ENCODE data around the gene DBN1. TPM values are rescaled to one million over a fixed set of nuclear protein-coding genes. Genes with fewer than 3 reads are reported as not detected.

The DBN1 gene
- total and polyA plus RNA-seq, 9 of the 15 experiments (the other 6 are each of a cell fraction or from before 2014, with no cell fraction given): 0.25 to 87.2 (median 27.9) TPM

- TF ChIP-seq ZNF639 (CRISPR knock-in tag; conservative IDR thresholded peaks at IDR 0.05 in 1 of 2, IDR thresholded peaks at IDR 0.05 in 1 of 2): 0 out of 4 replicates have a peak, but pooled peaks of 1 of the 2 experiments have one; percentile 27
- TF ChIP-seq NCOA1 (IDR thresholded peaks at IDR 0.05; ENCODE audit: low read depth): no peak
- no peak for TF ChIP-seq HMG20A (CRISPR knock-in tag; conservative IDR thresholded peaks at IDR 0.05)
- TF ChIP-seq CREM (IDR thresholded peaks at IDR 0.05; ENCODE audit: low read depth): no peak
- peak; percentile 72 for TF ChIP-seq ZSCAN32 (CRISPR knock-in tag; IDR thresholded peaks at IDR 0.05)
- TF ChIP-seq POLR2AphosphoS2 (IDR thresholded peaks at IDR 0.05; ENCODE audit: low read length): no peak
- no peak for TF ChIP-seq ZNF518B (CRISPR knock-in tag; IDR thresholded peaks at IDR 0.05)
- TF ChIP-seq MECOM (CRISPR knock-in tag; IDR thresholded peaks at IDR 0.05): no peak
- TF ChIP-seq TFE3 (CRISPR knock-in tag; IDR thresholded peaks at IDR 0.05): no peak
- TF ChIP-seq CEBPG (CRISPR knock-in tag; IDR thresholded peaks at IDR 0.05): peak; percentile 94
- peak; percentile 86 to 95 for TF ChIP-seq CEBPG (tag; conservative IDR thresholded peaks at IDR 0.05 in 1 of 2, IDR thresholded peaks at IDR 0.05 in 1 of 2)
- TF ChIP-seq ATF4 (CRISPR knock-in tag; IDR thresholded peaks at IDR 0.05): peak; percentile 87
- TF ChIP-seq ETV1 (tag; conservative IDR thresholded peaks at IDR 0.05; ENCODE audit: low read depth): peak; percentile 69
- TF ChIP-seq ZNF324 (CRISPR knock-in tag; IDR thresholded peaks at IDR 0.05): no peak
- no peak for TF ChIP-seq ATF2 (CRISPR knock-in tag; IDR thresholded peaks at IDR 0.05)
- no peak for TF ChIP-seq SLC30A9 (CRISPR knock-in tag; IDR thresholded peaks at IDR 0.05)
These were observed 5.5 kb upstream of the DBN1 start (continued) for GRCh38 chr5:177478711-177479646.

All from K562 (cell line).